Thyroid gland (tissue), 4 donors: Measurements from ENCODE around the gene CCDC88C. TPM values are rescaled to one million over a fixed set of nuclear protein-coding genes. Genes with fewer than 3 reads are reported as not detected.

Source experiments
- DNase-seq, 2 donors: peaks; one replicate each; pipeline ENCODE4 v3.0.0-alpha.2; 2019
- H3K27ac ChIP-seq, 3 donors: fragments of 200-600 bp; sonication (generic); 1 replicate in 2 of 3; 2 replicates in 1 of 3; pipeline ENCODE4 v1.5.1; 2016 to 2019; ENCODE audit warnings: mild to moderate bottlenecking in 1 of 3, moderate library complexity in 1 of 3
- H3K27me3 ChIP-seq: fragments of 200-600 bp; sonication (generic); one replicate; pipeline ENCODE4 v1.5.1; 2019
- H3K36me3 ChIP-seq, 2 donors: fragments of 200-600 bp; sonication (generic); one replicate each; pipeline ENCODE4 v1.5.1; 2016 to 2019
- H3K4me1 ChIP-seq, 2 donors: fragments of 200-600 bp; sonication (generic); one replicate each; pipeline ENCODE4 v1.5.1; 2017 to 2019
- H3K4me3 ChIP-seq, 3 donors: fragments of 200-600 bp; sonication (generic); replicated peaks in 1 of 3; 1 replicate in 2 of 3; 2 replicates in 1 of 3; pipeline ENCODE4 v1.5.1; 2016; ENCODE audit warnings: mild to moderate bottlenecking in 1 of 3
- H3K9me3 ChIP-seq: fragments of 200-600 bp; sonication (generic); one replicate; pipeline ENCODE4 v1.5.1; 2017
- POLR2A ChIP-seq, 2 donors: fragments of 450-650 bp; IDR thresholded peaks; one replicate each; pipeline ENCODE4 v1.6.1; 2017; ENCODE audit warnings: antibody characterized with exemption in 2 of 2, mild to moderate bottlenecking in 2 of 2, moderate library complexity in 1 of 2
- WGBS, 2 donors: methylation state at CpG; one replicate each; pipeline ENCODE4 v1.1.5; 2017; 5-methylcytosine and 5-hydroxymethylcytosine counted together
- intact Hi-C: fragments of 100-400 bp; cut with DNase I; formaldehyde crosslinking; loops from one replicate; pipeline ENCODE4 v1.15.1; 2023
- total RNA-seq, 4 donors: library from RNA; depleted of rRNA; stranded (reverse); fragments of >200 nt; gene quantifications; one replicate each; pipeline ENCODE4 v1.2.3, GENCODE V29; 2016
- TF ChIP-seq, protein P1 (sequence below), 6 experiments: fragments of 200-600 bp in 3 of 6; fragments of 450-650 bp in 3 of 6; sonication (generic) in 3 of 6; IDR thresholded peaks; one replicate each; pipeline ENCODE4 v1.5.1; 2016 to 2019; ENCODE audit warnings: antibody characterized with exemption in 6 of 6, mild to moderate bottlenecking in 2 of 6, inconsistent platforms in 1 of 6, moderate library complexity in 1 of 6

CCDC88C gene
- total RNA-seq, 4 donors from 2014 or later: 3.0 to 6.3 (median 5.8) TPM

DNA sequence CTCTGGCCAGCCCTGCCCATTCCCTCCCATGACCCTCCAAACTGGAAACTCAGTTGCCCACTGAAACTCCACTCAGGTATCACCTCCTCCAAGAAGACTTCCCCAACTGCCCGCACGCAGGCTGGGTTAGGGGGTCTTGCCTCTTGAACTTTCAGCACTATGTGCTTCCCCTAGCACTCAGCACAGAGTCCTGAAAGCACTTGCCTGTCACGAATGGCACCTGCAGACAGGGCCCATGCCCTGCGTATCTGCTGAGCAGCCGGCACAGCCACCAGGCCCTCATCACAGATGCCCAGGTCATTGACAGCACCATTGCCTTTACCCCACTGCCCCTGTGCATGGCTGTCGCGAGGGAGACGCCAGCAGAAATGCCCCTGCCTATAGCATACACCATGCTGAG lies 11.2 kb downstream of the CCDC88C start:
- WGBS, 2 donors: 91 to 95% methylated on average over 8 of the region's 8 CpGs
- Histone ChIP-seq H3K27me3 (no peaks in the 10 kb centered on the region), H3K36me3 (no peaks in the 10 kb centered on the region), H3K4me1 (peaks cover 0 to 5% of the 10 kb centered on the region in 2 donors), H3K4me3 (no peak overlapping the region), H3K27ac (no peak overlapping the region), H3K9me3 (no peaks in the 10 kb centered on the region)
- no peak for DNase-seq
- intact Hi-C loops: no loop called here
- TF ChIP-seq, protein P1, sequence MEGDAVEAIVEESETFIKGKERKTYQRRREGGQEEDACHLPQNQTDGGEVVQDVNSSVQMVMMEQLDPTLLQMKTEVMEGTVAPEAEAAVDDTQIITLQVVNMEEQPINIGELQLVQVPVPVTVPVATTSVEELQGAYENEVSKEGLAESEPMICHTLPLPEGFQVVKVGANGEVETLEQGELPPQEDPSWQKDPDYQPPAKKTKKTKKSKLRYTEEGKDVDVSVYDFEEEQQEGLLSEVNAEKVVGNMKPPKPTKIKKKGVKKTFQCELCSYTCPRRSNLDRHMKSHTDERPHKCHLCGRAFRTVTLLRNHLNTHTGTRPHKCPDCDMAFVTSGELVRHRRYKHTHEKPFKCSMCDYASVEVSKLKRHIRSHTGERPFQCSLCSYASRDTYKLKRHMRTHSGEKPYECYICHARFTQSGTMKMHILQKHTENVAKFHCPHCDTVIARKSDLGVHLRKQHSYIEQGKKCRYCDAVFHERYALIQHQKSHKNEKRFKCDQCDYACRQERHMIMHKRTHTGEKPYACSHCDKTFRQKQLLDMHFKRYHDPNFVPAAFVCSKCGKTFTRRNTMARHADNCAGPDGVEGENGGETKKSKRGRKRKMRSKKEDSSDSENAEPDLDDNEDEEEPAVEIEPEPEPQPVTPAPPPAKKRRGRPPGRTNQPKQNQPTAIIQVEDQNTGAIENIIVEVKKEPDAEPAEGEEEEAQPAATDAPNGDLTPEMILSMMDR (IDR thresholded peaks at IDR 0.05): no peak
- TF ChIP-seq POLR2A (IDR thresholded peaks at IDR 0.05): no peak

DNA sequence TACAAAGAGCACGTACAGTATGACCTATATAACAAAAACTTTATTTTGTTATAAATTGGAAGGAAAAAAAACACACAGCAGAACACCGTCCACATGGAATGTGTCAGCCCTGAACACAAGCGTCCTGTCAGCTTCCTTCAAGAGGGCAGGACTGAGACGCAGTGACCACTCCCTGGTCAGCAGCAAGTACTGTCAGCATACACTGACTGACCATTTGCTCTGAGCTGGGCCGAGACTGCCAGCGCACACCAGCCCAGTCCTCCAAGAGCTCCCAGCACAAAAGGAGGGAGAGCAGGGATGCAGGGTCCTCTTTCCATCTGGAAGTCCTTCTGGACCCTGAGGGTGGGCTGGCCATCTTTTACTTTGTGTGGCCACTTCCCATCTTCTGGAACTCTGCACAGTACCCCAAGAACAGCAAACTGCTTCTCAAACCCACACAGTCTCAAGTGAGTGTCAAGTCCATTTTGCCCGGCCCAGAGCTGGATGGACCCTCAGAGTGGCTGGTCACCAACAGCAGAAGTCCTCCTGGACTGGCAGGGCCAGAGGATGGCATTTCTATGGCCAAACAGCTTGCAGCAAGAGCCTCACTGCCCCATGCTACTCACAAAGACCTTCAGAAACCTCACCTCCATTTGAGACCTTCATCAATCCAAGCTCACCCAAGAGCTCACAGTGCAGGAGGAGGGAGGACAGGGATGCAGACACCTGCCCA lies 11.7 kb downstream of the CCDC88C start:
- TF ChIP-seq, protein P1 (IDR thresholded peaks at IDR 0.05): no peak
- TF ChIP-seq POLR2A (IDR thresholded peaks at IDR 0.05): no peak
- peaks cover 0 to 5% of the 10 kb centered on the region in 2 donors for H3K4me1 ChIP-seq
- H3K36me3 ChIP-seq: no peaks in the 10 kb centered on the region
- intact Hi-C loops: no loop called here
- no peak for DNase-seq
- no peaks in the 10 kb centered on the region for H3K9me3 ChIP-seq
- no peak overlapping the region for H3K4me3 ChIP-seq
- 80 to 84% methylated on average over 7 of the region's 7 CpGs for WGBS, 2 donors
- no peaks in the 10 kb centered on the region for H3K27me3 ChIP-seq
- H3K27ac ChIP-seq: no peak overlapping the region

DNA sequence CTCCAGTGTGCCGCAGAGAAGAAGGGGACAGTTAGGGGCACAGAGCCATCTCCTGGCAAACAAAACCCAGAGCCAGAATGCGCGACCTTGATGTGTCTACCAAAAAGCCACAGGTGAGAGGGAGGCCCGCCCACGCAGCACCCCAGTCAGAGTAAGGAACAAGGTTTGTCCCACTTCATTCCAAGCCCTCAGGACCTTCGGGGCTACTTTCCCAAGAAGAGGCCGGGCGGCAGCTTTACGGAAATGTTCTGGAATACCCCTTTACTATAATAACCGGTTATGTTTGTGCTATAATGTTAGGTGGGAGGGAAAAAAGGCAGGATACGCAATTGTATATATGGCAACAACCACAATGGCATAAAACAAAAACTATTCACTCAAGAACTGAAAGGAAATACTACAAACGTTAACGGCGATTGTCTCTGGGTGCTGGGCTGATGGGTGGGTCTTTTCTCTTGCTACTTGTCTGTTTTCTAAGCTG lies 12.3 kb downstream of the CCDC88C start:
- Histone ChIP-seq H3K4me3 (no peak overlapping the region), H3K27ac (no peak overlapping the region), H3K27me3 (no peaks in the 10 kb centered on the region), H3K4me1 (peaks cover 0 to 5% of the 10 kb centered on the region in 2 donors), H3K36me3 (no peaks in the 10 kb centered on the region), H3K9me3 (no peaks in the 10 kb centered on the region)
- TF ChIP-seq POLR2A (IDR thresholded peaks at IDR 0.05): no peak
- TF ChIP-seq, protein P1 (IDR thresholded peaks at IDR 0.05): no peak
- DNase-seq: no peak
- 84 to 91% methylated on average over 14 of the region's 14 CpGs for WGBS, 2 donors
- intact Hi-C loops: no loop called here

- H3K36me3 ChIP-seq: no peaks in the 10 kb centered on the region
- no peak overlapping the region for H3K4me3 ChIP-seq
- no peak overlapping the region for H3K27ac ChIP-seq
- H3K9me3 ChIP-seq: no peaks in the 10 kb centered on the region
- no peaks in the 10 kb centered on the region for H3K27me3 ChIP-seq
- 56 to 60% methylated on average over 17 of the region's 18 CpGs for WGBS, 2 donors
- intact Hi-C loops: no loop called here
- DNase-seq: peak; percentile 54 to 63
- H3K4me1 ChIP-seq: peaks cover 0 to 5% of the 10 kb centered on the region in 2 donors
- TF ChIP-seq POLR2A (IDR thresholded peaks at IDR 0.05): no peak
- TF ChIP-seq, protein P1 (IDR thresholded peaks at IDR 0.05): no peak
Measured at GRCh38 chr14:91402771-91403600, 14.6 kb downstream of the CCDC88C start.

- no peak overlapping the region for H3K27ac ChIP-seq
- intact Hi-C loops: no loop called here
- H3K4me3 ChIP-seq: no peak overlapping the region
- H3K27me3 ChIP-seq: no peaks in the 10 kb centered on the region
- H3K36me3 ChIP-seq: no peaks in the 10 kb centered on the region
- peaks cover 0 to 5% of the 10 kb centered on the region in 2 donors for H3K4me1 ChIP-seq
- no peak for DNase-seq
- H3K9me3 ChIP-seq: no peaks in the 10 kb centered on the region
- 51 to 54% methylated on average over 6 of the region's 6 CpGs for WGBS, 2 donors
- TF ChIP-seq, protein P1 (IDR thresholded peaks at IDR 0.05): no peak
- no peak for TF ChIP-seq POLR2A (IDR thresholded peaks at IDR 0.05)
Measured at GRCh38 chr14:91402348-91402747, 15.3 kb downstream of the CCDC88C start.
